LNCAP (cell line): ENCODE results near the gene BBOX1.

Experiments used
- TF ChIP-seq, protein P1 (sequence below): fragments of 450-650 bp; IDR thresholded peaks from 2 replicates; pipeline ENCODE4 v1.5.1; 2017; ENCODE audit warnings: mild to moderate bottlenecking

The BBOX1 gene

GRCh38 chr11:27089746-27090145, 49.1 kb downstream of the BBOX1 start:
- TF ChIP-seq, protein P1, sequence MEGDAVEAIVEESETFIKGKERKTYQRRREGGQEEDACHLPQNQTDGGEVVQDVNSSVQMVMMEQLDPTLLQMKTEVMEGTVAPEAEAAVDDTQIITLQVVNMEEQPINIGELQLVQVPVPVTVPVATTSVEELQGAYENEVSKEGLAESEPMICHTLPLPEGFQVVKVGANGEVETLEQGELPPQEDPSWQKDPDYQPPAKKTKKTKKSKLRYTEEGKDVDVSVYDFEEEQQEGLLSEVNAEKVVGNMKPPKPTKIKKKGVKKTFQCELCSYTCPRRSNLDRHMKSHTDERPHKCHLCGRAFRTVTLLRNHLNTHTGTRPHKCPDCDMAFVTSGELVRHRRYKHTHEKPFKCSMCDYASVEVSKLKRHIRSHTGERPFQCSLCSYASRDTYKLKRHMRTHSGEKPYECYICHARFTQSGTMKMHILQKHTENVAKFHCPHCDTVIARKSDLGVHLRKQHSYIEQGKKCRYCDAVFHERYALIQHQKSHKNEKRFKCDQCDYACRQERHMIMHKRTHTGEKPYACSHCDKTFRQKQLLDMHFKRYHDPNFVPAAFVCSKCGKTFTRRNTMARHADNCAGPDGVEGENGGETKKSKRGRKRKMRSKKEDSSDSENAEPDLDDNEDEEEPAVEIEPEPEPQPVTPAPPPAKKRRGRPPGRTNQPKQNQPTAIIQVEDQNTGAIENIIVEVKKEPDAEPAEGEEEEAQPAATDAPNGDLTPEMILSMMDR: no peak

DNA sequence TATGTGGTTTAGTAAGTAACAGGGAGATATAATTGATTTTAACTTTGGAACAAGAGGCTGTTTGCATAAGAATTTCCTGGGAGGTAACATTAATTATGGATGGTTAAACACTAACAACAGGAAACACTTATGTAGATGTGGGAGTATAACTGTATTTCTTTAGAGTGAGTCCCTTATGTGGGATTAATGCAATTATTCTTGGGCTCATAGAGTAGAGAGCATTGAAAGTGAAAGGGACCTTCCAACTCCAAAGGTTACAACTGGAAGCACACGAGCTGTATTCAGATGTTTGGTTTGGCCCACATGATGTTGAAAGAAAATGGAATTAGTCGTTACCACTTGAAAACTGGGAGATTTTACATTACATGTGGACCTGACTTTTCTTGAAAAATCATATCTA, 53.5 kb downstream of the BBOX1 start:
- TF ChIP-seq, protein P1: no peak

DNA sequence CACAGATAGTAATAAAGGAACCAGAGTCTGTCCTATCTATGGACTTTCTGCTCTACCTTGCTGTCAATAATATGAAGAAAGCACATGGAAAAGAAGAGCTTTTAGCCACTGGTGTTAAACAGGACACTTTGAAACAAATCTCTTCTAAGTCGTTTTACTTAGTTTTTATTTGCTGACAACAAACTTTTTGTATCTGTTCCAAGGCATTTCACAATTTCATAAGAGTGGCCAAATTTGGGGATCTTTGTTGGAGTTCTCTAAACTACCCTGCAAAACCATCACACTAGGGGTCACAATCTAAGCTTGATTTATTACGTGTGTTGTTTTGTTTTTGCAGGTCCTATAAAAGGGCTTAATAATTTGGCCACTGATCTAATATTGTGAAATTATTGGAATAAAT, 54.4 kb downstream of the BBOX1 start:
- TF ChIP-seq, protein P1: no peak

DNA sequence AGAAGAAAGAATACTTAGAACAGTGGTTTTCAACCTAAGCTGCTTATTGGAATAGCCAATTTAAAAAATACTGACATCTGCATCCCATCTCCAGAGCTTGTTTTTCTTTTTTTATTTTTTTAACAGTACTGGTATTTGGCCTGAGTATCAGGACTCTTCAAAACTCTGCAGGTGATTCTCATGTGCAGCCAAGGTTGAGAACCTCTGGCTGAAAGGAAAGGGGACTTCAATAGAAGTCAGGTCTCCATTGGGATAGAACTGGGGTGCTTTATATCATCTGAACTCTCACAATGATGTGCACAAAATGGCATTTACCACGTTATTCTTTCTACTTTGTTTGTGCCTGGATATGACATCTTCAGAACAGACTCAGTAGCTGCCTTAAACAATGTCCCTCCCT, 55.3 kb downstream of the BBOX1 start:
- TF ChIP-seq, protein P1: no peak

DNA sequence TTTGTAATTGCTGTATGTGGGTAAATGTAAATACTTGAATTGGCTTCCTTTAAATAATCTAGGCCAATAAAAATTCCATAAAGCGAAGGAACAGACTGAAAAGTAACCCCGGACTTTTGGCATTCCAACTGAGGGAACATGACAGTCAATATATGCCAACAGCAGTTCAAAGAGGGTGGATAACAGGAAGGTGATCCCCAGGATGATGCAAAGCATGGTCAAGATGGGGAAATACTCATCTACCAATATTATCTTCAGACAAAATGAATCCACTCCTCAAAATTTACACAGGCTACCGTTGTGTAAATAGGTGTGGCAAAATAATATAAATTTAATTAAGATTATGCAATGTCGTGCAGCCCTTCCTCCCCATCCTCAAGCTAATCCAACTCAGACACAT, 56.9 kb downstream of the BBOX1 start:
- TF ChIP-seq, protein P1: no peak

- TF ChIP-seq, protein P1: no peak
Measured at GRCh38 chr11:27100534-27100933, 59.9 kb downstream of the BBOX1 start.

DNA sequence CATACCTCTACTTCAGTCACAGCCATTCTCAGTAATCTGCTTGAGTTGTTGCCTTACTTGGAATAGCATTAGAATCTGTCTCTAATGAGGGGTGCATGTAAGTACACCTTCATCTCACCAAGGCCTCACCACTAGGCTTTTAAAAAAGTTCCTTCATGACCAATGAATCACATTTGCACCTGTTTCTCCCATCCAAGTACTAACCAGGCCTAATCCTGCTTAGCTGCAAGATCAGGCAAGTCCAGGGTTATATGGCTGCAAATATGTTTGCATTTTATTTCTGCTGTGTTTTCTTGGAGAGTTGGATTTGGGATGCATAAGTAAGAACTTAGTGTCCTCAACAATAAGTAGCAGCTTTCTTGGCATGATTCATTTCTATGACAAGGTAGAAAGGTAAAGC, 66.9 kb downstream of the BBOX1 start:
- TF ChIP-seq, protein P1: no peak

DNA sequence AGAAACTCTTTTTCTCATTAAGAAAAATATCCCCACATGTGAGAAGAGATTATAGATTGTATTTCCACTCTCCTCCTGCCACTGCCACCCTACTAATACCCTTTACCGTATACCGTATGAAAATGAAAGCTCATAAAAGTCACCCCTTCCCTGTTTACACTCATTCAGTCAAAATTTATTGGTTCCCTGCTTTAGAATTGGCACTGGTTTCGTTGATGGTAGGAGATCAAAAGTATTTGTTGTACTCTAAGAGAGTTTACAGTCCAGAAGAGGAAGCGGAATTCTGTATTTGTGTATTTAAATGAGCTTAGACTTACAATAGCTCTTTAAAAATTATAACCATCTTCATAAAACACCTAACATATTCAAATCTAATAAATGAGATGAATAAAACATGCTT, 68.2 kb downstream of the BBOX1 start:
- TF ChIP-seq, protein P1: no peak
